ENCODE measurements around the gene PSMB2.

- TF ChIP-seq CTCF (IDR thresholded peaks at IDR 0.05) (no peak), POLR2A (IDR thresholded peaks at IDR 0.05) (no peak)
Measured at GRCh38 chr1:35623832-35624231, 17.5 kb downstream of the PSMB2 start.

Measured in thyroid gland (tissue), 4 donors.